Measurements from ENCODE around the gene MCRIP2.
"Not testable (repeated sequence)": the region's sequence is repeated elsewhere in the genome, so short reads cannot be mapped to it uniquely, and the experiment has no call there.

The MCRIP2 gene, protein sequence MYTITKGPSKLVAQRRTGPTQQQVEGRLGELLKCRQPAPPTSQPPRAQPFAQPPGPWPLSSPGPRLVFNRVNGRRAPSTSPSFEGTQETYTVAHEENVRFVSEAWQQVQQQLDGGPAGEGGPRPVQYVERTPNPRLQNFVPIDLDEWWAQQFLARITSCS

DNA sequence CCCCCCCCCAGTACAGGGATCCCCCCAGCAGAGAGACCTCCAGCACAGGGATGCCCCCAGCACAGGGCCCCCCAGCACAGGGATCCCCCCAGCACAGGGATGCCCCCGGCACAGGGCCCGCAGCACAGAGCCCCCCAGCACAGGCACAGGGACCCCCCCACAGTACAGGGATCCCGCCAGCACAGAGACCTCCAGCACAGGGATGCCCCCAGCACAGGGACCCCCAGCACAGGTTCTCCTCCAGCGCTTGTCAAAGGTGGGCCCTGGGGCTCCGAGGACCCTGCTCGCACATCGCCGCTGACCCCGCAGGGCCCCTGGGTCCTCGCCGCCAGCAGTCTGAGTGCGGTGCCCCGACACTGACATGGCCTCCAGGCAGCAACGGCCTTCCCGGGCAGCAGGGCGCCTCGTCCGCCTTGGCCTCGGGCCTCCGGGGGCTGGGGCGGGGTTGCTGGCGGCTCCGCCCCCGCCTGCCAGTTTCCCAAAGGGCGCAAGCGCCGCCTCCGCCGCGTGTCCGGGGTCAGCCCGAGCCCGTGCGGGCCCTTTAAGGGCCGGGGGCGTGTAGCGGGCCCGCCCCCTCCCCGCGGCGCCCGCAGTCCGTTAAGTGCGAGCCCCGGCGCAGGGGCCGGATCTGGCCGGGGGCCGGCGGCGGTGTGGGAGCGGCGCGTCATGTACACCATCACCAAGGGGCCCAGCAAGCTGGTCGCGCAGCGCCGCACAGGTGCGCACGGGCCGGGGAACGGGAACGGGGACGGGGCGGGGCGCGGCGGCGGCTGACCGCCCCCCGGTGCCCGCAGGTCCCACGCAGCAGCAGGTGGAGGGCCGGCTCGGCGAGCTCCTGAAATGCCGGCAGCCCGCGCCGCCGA lies at the start of gene MCRIP2:
MCRIP2 (plus strand) TSS at position 503 of the 863 bp plus-strand sequence; CDS start at position 667, 164 bp downstream.
- peak; percentile 38 for DNase-seq (ENCODE audit: low read depth)

DNA sequence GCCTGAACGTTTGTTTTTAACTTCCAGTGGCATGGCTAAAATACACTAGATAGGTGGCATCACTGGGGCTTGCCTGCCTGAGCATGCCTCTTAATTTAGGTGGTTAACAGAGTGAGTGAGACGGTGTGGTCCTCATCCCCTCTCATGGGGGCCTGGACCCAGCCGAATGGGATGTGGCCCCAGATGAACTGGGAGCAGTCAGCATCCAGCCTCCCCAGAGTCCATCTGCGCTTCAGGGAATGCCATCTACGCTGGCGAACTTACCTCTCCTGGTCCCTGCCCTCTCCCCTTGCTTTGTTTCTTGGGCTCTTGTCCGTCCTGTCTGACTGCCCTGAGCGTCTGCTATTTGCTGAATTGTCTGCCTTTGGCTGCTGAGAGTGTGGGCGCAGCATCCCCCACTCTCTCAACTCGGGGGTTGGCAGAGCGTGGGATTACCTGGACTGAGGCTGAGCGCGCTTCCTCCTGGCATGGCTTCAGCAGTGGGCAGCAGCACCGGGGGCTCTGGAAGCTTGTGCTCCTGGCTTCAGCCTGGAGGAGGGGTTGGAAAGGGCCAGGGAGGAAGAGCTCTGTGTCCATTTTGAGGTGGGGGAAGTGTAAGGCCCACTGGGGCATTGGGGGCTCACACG lies 49.6 kb upstream of the MCRIP2 start:
- no peak for DNase-seq (ENCODE audit: low read depth)

DNA sequence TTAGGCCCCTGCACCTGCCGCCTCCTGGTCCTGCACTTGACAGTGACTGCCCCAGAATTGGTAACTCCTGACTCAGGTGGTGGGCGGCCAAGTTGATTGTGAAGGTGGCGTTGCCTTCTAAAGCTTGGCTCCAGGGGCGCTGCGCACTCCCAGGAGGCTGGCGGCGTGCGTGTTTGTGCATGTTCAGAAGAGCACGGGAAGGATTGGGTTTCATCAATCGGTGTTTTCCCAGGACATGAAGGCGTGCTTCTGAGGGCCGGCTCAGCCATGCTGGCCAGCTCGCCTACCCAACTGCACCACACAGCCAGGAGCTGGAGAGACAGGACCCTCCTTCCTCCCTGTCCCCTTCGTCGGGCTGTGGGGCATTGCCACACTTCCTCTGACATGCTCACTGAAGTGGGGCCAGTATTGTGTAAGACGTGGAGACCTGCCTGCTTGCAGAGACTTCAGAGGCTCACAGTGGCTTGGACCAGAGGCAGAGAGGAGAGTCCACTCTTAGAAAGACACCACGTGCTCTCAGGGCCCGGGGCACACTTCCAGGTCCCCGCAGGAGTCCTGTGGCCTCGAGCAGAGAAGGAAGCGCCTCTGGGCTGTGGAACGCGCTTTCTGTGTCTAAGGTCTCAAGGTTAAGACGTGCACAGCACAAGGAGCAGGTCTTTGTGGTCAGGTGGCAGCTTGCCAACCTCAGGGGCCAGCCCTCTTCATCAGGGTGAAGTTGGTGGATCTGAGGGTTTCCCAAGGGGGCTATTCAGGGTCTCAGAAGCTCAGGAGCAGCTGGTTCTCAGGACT lies 48.9 kb upstream of the MCRIP2 start:
- no peak for DNase-seq (ENCODE audit: low read depth)

DNA sequence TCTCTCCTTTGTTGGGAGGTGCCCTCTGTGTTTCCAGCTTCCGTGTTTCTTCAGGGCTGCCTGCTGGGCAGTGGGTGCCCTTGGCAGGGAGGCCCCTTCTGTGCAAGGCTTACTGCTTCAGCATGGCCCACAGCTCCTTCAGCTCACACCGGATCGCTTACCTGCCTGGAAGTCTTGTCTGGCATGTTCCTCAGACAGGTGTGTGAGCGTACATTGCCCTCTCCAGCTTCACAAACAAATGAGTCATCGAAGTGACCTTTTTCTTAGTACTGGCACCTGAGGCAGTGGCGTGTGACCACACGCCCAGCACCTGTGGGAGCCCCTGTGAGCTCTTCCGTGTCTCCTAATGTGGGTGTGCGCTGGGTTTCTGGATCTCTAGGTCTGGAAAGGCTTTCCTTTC lies 48.2 kb upstream of the MCRIP2 start:
- DNase-seq (ENCODE audit: low read depth): no peak

DNA sequence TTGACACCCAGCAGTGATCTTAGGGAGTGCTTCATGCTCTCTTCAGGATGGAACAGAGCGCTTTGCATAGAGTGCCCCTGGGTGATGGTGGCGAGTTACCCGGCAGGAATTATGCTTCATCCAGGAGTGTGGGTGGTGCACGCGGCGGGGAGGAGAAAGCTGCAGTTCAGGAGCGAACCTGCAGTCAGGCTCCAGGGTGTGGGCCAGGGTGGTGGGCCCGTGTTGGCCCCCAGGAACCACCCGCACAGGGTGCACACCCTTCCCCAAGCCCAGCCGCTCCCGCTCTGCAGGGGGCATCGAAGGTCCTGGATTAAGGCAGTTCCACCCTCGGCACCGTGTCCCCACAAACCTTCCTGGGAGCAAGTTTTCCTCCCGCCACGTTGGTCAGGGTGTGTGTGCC lies 47.8 kb upstream of the MCRIP2 start:
- no peak for DNase-seq (ENCODE audit: low read depth)

DNA sequence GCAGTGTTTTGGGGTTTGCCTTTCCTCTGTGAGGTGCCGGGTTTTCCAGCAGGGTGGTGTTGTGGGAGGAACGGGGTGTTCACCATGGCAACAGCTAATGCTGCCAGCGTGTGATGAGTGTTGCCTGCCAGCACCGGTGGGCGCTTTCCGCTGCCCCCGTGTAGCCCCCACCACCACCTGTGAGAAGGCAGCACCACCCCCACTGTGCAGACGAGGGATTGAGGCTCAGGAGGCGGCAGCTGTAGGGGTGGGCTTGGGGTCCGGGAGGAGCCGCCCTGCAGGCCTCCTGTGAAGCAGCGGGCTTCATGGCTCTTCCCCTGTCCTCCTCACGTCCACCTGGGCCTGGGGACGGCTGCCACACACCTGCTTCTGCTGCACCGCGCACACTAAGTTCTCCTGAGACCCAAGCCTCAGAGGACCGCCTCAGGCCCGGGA lies 46.5 kb upstream of the MCRIP2 start:
- no peak for DNase-seq (ENCODE audit: low read depth)

DNA sequence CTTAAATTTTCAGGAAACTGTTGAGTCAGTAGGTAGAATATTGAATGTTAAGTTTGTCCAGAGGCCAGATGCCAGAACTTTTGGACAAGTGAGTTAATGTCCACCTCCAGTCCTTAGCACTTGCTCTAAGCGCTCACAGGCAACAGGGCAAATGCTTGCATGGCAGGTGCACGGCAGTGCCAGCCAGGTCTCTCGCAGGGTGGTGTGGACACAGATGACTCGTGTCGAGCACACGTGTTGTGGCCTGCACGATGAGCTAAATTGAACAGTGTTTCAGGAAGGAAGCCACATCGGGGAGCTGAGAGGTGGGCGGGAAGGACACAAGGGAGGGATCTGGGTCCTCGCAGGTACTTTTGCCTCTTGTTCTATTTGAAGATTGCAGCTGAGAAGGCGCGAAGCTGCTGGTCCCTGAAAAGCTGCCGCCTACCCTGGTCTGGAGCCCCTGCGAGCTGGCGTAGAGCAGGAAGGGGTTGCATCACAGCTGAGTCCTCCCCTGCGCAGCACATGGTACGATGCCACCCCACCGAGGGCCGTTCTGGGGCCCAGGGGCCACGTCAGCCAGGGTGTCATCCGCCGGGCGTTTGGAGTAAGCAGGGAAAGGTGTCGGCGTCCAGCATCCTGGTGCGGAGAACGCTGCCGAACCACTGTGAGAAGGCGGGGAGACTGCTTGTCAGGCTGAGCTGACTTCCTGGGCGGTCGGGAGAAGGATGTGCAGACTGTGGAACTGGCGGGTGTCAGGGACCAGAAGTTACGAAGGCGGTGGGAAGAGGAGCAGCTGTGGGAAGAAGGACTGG lies 45.5 kb upstream of the MCRIP2 start:
- DNase-seq (ENCODE audit: low read depth): no peak

DNA sequence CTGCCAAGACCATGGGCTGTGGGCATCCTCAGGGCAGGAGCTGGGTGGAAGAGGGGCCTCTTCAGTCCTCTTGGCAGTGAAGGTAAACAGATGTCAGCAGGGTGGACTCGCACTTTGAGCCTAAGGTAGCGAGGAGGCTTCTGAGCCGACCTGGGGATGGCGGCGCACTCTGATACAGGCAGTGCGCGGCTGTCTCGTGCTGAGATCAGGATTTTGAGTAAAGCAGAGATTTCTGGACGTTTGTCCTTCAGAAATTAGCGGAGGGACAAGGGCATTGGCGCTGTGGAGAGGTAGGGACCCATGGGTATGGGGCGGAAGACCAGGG lies 44.9 kb upstream of the MCRIP2 start:
- no peak for DNase-seq (ENCODE audit: low read depth)

DNA sequence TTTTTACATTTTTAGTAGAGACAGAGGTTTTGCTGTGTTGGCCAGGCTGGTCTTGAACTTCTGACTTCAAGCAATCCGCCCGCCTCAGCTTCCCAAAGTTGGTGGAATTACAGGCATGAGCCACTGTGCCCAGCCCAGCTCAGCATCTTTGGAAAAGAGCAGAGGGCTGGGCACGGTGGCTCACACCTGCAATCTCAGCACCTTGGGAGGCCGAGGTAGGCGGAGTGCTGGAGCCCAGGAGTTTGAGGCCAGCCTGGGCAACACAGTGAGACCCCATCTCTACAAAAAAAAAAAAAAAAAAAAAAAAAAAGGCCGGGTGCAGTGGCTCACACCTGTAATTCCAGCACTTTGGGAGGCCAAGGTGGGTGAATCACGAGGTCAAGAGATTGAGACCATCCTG lies 44.0 kb upstream of the MCRIP2 start:
- DNase-seq (ENCODE audit: low read depth): not testable (repeated sequence)

DNA sequence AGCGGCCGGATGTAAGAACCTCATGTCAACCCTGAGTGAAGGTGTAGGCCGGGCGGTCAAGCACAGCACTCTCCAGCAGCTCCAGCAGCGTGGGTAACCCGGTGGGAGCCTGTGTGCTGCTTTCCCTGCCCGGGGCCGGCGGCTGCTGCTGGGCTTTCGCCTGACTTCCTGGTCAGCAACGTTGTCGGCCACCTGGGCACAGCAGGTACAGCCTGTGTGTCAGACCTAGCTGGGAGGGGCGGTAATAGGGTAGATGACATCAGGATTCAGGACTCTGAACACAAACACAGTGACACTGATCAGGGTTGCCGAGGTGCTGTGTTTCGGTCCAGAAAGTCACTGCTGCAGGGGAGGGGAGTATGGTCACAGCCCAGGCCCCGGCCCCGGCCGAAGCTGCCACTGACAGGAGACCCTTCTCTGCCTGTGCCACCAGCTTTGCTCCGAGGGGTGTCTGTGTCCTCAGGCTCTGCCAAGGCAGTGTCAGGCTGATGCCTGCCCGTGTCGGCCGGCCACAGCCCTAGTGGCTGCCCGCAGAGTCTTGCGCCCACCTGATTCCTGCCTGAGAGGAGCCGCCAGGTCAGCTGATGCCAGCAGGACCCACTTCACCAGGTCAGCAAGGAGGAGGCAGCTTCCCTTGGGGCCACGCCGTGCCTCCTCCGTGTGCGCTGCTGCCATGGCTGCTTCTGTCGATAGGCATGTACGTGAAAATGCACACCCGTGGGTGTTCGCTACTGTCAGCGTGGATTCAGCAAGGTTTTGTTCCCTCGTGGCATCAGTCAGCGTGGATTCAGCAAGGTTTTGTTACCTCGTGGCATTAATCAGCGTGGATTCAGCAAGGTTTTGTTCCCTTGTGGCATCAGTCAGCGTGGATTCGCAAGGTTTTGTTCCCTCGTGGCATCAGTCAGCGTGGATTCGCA lies 42.5 kb upstream of the MCRIP2 start:
- DNase-seq (ENCODE audit: low read depth): no peak

DNA sequence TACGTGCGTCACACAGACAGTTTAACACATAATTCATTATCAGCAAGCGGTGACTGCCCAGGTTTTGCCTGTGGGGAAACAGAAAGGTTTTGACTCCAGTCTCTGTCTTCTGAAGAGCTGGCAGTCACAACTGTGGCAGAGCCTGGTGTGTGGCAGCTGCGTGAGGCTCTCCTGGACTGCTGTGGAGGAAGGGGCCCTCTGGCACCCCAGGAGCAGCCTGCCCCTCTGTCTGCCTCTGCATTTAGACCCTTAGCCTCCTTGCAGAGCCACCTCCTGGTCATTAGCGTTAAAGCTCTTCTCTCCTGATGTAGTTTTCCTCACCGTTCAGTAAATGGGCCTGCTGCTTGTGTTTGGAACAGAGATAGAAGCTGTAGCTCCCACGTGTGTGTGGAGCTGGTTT lies 40.8 kb upstream of the MCRIP2 start:
- DNase-seq (ENCODE audit: low read depth): no peak

DNA sequence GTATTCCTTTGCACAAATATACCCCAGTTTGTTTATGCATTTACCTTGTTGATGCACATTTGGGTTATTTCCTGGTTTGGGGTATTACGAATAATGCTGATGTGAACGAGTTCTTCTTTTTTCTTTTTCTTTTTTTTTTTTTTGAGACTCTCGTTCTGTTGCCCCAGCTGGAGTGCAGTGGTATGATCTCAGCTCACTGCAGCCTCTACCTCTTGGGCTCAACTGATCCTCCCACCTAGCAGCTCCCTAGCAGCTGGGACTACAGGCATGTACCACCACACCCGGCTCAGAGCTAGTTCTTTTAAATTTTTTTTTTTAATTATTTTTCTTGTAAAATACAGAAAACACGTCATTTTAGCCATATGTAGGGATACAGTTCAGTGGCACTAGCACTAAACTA lies 37.7 kb upstream of the MCRIP2 start:
- DNase-seq (ENCODE audit: low read depth): no peak

DNA sequence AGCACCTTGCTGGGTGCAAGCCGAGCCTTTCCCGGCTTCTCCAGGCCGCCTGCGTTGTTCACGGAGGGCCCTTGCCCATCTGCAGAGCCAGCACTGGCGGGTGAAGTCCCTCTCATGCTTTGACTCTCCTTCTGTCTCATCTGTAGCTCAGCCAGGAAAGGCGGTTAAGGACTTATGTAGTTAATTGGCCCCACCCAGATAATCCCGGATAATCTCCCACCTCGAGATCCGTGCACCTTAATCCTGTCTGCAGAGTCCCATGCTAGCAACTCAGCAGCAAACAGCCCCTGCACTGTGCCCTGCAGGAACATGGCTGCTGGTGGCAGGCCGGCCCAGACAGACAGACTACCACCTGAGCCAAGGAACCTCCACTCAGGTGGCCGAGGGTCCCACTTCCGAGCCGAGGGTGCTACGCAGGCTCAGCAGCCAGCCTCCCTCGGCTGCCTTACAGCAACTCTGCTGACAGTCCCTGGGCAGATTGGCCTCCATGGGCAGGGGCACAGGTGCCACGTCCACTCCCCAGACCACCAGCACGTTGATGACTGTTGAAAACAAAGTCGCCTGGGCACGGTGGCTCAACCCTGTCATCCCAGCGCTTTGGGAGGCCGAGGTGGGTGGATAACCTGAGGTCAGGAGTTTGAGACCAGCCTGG lies 34.8 kb upstream of the MCRIP2 start:
- DNase-seq (ENCODE audit: low read depth): no peak

DNA sequence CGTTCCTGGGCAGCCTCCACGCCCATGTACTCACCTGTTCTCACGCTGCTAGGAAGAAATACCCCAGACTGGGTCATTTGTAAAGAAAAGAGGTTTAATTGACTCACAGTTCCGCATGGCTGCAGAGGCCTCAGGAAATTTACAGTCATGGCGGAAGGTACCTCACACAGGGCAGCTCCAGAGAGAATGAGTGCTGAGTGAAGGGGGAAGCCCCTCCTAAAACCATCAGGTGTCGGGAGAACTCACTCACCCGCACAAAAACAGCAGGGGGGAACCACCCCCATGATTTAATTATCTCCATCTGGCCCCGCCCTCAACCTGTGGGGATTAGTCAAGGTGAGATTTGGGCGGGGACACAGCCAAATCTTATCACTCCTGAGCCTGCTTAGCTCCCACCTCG lies 33.6 kb upstream of the MCRIP2 start:
- no peak for DNase-seq (ENCODE audit: low read depth)

DNA sequence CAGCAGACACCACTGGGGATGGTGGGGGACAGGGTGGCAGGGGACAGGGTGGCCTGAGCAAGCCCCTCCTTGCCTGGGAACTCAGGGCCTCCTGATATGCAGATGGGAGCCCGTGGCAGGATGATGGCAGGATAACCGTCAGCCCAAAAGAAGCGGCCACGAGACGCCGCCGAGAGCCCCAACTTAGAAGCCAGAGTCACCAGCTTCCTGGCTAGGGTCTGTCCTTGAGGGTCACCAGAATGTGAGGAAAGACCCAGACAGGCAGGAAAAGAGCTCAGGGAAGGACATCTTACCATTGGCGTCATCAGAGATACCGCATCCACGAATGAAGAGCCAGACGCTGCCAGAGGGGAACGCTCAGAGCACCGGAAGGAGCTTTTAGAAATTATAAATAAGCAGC lies 32.3 kb upstream of the MCRIP2 start:
- no peak for DNase-seq (ENCODE audit: low read depth)

DNA sequence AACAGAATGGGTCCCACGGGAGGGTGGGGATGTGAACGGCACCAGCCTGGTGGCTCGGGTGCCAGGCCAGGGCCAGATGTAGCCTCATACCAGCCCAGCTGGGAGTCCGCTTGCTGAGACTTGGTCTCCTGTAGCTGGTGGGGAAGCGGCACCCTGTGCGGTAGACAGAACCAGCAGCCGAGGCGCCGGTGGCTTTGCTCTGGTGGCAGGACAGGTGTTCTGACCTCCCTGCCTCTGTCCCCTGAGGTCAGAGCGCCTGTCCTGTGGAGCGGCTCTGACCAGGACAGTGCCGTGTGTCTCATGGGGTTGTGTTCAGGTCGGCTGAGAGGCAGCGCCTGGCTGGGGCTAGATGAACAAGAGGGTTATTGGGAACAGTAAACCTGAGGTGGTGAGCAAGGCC lies 31.6 kb upstream of the MCRIP2 start:
- no peak for DNase-seq (ENCODE audit: low read depth)

DNA sequence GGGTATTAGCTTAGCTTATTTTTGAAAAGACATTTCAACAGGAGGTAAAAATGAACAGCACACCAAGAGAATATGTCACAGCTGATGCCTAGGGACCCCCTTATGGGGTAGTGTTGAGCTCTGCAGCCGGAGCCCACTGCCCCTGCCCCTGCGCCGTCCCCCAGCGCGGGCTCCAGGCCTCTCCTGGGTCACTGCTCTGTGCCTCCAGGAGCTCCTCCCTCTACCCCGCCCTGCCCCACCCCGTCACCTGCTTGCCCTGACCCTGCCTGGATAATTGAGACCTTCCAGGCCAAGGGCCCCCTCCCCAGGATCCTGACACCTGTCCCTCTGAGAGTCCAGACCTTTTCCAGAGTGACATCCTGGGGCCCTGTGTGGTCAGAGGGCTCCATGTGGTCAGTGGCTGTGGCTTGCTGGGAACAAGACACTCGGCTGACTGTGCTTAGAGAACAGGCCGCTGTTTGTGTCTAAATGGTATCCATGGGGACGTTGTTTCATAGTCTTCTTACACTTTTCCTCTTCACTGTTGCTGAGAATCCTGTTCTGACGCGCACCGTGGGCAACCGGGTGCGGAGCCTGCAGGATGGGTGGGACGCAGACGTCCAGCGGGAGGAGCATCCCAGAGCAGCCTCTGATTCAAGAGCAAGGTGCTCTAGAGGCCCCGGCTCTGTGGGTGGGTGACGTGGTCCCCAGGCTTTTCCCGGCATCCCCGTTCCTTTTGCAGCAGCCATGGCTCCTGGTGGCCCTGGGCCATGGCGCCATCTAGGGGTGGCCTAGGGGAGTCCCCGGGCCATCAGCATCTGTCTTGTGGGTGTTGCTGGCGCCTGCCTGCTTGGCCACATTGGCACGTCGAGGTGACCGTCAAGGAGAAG lies 30.9 kb upstream of the MCRIP2 start:
- peak; percentile 27 for DNase-seq (ENCODE audit: low read depth)

DNA sequence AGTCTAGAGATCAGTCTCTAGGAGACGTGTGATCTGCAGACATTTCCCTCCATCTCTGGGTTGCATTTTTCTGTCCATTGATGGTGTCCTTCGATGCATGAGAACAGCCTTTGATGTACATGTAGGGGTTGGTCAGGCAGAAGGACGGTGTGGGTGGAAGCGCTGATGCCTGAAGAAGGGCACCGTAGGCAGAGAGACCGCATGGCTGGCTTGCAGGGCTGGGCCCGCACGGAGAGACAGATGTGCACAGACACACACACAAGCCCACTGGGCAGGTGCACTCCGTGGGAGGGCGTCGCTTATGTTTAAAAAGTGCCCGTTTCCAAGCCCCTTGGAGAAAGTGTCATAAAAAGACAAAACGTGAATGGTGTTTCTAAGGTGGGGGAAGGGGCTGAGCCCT lies 26.5 kb upstream of the MCRIP2 start:
- no peak for DNase-seq (ENCODE audit: low read depth)
